Stimulated activated CD4-positive, alpha-beta T cell treated with anti-CD3 and anti-CD28 coated beads, Interleukin-12 subunit alpha, Interleukin-12 subunit beta, amount 100 ng/mL, for 24 hours (primary cell): ENCODE data around the gene LAP3.
"Not testable (repeated sequence)": the region's sequence is repeated elsewhere in the genome, so short reads cannot be mapped to it uniquely, and the experiment has no call there.

Source experiments
- DNase-seq, 2 experiments: peaks; one replicate each; pipeline ENCODE4 v3.0.0-alpha.2; 2020; ENCODE audit warnings: low read depth in 2 of 2

Gene LAP3

DNA sequence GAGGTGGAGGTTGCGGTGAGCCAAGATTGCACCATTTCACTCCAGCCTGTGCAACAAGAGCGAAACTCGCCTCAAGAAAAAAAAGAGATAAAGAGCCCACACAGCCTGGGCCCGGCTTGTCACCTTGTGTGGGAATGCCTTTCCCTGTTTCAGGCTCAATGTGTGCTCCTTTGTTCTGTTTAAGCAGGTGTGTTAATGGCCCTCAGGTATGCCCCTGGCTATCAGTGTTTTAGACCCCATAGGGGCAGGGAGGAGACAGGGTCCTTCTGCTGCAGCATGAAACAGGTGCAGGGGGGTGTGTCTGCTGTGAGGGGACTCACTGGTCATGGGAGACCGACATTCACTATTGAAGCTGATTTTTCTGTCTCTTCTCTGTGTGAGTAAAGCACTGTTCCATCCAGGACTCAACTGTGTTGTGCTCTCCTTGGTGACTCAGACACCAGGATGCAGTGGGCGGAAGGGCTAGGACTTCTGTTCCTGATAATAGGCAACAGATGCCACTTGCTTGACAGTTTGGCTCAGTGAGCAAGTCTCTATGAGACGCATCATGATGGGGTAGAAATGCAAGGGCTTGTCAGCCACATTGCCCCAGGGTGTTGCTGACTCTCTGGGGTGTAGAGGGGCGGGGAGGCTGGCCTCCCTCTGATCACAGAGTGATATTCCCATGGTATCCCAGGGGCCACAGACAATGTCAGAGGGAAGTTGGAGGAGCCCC is 15.6 kb upstream of the LAP3 start:
- DNase-seq, result no peak

DNA sequence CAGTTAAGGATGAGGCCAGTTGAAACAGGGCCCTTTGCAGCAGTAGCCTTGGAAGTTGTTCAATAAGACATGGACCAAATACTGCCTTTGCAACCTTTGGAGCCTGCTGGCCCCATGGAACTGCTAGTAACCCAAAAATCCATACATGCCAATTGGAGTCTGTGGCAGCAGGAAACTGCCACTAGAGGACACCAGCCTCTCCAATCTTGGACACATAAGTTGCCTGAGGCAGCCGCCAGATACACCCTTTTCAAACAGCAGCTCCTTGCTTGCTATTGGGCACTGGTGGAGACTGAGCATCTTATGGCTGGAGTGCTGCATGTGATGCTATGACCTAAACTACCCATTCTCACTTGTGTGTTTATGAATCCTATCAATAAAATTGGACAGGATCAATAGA is 14.8 kb upstream of the LAP3 start:
- DNase-seq, result no peak

DNA sequence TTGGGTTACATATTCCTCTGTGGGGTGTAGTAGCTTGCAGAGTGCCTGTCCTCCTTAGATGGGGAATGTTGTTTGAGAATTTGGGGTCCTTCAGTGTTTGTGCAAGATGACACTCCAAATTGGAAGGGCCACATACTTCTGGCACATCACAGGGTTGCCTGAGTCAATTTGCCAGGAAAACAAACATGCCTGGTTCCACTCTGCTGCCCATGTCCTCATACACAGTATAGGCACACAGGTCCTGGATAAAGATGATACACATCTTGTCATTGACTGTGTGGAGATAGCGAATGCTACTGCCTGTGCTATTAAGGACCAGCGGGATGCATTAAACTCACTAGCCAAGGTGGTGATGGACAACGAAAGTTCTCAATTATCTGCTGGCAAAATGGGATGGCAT is 11.2 kb upstream of the LAP3 start:
- DNase-seq, result no peak

DNA sequence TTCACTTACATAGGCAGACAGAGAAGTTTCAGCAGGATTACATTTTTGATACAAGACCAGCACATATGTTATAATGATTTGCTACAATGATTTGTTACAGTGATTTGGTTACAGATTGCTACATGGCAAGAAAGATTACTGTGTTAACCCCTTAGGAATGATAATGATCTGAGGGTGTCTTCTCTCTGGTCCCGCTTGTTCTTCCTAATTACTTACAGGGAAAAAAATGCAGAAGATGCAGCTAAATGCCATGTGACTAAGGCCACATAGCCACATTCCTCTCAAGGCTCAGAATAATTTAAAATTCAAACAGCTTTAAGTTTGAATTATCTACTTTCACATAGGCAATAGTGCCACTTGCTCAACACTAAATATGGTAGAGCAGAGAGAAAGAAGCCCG is 9.7 kb upstream of the LAP3 start:
- no peak for DNase-seq

DNA sequence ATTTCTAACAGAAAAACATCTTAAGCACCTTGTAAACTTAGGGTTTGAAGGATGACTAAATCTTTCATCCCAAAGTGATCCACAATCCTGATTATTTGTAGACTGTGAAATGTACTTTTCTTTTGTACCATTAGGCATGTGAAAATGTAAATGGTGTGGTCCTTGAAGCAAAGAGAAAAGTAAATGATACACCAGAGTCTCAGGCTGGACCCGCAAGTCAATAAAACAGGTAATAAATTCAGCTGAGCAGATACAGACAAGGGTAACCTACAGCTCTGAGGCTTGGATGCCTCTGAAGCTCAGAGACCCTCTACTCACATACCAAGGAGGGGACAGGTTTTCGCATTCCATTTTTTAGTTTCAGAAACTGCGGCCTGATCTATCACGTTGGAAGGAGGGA is 2.8 kb upstream of the LAP3 start:
- DNase-seq, result no peak

DNA sequence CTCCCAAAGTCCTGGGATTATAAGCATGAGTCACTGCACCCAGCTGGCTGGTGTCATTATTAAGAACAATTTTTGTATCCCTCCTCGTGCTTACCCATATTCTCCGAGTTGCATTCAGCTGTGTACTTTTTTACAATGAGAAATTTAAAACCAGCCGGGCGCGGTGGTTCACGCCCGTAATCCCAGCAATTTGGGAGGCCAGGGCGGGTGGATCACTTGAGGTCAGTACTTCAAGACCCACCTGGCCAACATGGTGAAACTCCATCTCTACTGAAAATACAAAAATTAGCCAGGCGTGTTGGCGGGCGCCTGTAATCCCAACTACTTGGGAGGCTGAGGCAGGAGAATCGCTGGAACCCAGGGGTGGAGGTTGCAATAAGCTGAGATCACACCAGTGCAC is 1.8 kb upstream of the LAP3 start:
- not testable (repeated sequence) for DNase-seq

DNA sequence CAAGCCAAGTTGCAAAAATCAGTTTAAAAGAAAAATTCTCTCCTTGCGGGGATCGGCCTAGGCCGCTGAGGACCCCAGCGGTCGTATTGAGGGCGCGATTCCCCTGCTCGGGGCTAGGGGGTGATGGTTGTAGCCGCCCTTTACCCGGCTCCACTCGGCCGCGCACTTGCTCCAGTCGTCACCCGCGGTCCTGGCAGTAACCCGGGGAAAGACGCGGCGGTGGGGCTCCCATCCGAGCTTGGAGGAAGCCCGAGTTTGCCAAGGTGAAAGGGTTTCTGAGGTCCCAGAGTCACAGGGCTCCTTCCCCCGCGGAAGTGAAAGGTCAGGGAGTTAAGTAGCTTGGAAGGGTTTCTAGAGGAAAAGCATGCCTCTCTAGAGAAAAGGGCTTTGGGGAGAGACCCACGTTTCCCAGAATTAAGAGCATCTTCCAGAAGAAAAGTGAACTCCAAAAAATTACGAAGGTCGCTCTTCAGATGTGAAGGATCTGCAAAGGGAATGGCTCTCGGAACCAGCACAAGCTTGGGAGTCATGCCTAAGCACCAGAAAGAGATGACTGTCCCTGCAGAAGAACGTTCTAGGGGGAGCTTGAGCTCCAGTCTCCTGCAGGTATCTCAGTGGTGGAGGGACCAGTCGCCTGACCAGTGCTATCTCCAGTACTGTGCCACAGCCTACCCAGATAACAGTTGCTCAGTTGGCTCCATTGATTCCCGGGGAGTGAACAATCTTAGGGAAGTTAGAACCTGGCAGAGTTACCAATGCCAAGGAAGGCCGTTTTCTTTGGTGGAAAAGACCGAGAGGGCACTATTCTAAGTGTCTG is 875 bp downstream of the LAP3 start:
- DNase-seq, result peak; percentile 10 to 31

DNA sequence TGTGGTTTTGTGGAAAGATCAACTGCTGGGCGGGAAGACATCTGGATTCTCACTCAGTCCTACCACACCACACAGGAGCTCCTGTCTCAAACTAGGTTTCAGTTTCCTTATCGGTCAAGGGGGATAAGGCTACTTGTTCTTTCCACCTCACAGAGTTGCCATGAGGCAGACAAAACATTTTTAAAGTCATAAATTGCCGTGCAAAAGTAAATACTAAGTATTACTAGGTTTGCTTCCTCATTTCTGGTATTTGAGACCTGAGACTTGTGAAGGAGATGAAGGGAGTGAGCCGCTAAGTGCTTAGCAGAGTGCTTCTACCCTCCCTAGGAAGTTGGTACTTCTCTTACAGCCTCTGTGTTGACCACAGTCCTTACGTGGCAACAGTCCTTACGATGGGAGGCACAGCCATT is 1.5 kb downstream of the LAP3 start:
- DNase-seq, result no peak

DNA sequence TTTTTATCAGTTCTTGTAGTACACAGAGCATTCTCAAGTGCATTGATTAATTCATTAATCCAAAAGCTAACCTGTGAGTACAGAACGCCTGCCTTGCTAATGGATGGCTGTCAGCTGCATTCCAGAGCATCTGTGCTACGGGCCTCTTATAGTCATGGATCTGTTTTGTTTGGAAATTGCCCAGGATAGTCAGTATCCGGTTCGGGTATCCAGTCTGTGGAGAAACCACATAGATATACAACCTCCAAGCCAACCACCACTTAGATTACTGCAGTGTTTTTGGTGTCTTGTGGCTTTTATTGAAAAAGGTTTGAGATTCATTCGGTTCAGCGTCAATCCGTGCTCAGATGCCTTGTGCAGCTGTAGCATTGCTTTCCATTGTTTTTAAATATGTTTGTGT is 4.0 kb downstream of the LAP3 start:
- DNase-seq, result no peak

DNA sequence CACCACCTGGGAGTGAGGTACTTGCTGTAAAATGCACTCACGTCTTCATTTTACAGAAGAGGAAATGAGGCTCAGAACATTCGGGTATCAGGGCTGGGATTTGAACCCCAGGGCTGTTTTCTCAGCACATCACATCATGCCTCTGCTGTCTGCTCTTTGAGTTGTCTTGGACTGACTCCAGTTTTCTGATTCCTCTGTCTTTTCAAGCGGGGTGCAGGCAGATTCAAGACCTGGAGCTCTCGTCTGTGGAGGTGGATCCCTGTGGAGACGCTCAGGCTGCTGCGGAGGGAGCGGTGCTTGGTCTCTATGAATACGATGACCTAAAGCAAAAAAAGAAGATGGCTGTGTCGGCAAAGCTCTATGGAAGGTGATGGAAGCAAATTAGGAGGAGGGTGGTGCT is 6.3 kb downstream of the LAP3 start:
- no peak for DNase-seq

DNA sequence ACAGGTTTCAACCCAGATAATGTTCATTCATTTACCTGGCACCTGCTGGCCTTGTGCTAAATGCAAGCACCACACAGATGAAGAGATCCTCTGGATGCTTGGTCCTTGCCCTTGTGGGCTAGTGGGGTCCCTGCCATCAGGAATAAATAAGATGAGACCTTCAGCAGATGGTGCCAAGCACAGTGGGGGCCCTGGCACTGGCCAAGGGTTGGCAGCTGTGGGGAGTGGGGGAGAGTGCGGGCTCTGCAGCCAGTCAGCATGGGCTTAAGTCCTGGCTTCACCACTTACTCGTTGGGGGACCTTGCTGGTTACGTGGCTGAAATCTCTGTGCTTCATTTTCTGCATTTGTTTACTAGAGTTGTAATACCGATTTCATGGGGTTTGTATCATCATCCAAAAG is 6.9 kb downstream of the LAP3 start:
- DNase-seq, result no peak

DNA sequence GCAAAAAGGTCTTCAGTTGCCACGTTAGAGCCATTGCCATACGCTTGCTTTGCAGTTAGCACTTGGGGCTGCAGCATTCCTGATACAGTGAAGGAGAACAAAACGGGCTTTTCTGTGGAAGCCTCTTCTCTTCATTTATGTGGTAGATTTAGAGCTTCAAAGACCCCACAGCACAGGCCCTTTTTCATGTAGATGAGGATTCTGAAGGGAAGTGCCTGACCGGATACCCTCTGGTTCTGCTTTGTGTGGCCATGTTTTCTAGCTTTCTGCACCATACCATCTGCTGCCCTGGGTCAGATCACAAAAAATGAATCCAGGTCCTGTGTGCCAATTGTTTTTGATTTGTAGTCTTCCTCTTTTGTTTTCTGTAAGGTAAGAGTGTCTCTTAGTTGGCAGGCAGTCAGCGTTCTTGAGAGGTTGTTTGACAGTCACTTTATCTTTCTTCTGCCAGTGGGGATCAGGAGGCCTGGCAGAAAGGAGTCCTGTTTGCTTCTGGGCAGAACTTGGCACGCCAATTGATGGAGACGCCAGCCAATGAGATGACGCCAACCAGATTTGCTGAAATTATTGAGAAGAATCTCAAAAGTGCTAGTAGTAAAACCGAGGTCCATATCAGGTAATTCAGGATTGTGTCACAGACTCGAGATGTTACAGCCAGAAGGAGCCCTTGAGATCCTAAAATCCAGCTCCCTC is 7.7 kb downstream of the LAP3 start:
- DNase-seq, result no peak

DNA sequence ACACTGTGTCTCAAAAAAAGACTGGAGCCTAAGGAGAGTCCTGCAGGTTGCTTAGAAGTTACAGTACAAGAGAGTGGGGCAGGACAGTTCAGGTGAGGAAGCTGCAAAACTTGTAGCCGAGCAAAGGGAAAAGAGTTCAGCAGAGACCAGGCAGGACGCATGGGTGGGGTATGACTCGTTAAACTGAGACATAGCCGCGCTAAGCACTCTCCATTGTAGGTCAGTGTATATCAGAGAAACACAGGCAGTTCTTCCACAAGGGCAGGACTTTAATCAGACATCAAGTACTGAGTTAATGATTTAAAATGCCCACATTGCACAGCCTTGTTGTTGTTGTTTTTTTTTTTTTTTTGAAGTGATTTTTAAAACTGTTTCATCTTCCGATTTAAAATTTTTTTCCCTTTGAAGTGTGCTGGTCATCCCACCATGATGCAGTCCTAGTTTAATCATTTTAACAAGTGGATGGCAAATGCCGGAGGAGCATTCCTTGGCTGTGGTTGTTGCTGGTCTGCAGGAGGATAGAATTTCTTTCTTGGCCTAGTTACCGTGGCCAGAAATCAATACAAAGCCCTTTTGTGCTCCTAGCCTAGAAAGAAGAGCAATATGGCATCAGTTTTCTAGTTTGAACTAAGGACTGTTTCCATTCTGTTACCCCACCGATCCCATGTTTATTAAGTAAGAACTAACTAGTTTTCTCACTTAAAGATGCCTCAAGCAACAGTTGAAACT is 10.3 kb downstream of the LAP3 start:
- DNase-seq, result no peak

DNA sequence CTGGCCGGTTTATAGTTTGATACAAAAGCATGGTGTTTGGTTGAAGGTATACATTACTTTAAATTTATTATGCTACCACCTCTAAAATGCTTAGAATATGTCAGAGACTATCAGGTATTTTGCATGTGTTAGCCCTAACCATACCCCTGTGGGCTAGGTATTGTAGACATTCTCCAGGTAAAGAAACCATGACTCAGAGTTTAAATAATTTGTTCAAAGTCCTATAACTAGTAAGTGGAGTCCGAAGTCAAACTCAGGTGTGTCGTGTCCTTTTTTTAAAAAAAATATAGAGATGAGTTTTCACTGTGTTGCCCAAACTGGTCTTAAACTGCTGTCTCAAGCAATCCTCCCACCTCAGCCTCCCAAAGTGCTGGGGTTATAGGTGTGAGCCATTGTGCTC is 12.4 kb downstream of the LAP3 start:
- no peak for DNase-seq

DNA sequence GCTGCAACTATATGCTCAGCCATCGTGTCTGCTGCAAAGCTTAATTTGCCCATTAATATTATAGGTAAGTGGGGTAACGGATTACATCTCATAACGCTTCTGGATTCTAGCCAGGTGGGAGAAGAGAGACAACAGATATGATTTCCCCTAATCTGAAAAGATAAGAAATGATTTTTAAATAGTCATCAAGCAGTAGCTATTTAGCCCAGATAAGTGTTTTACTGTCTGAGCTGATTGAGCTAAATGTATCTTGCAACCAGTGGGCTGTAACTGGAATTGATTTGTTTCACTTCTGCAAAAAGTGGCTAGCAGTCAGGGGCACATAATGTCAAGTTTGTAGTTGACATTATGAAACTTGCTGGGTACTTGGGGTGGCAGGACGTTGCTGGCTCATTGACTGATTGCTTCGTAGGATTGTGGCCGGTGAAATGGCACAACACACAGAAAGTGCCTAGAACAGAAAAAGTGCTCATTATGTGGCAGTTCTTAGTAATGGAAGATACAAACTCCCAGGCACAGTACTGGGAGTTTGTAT is 18.5 kb downstream of the LAP3 start:
- DNase-seq, result no peak

DNA sequence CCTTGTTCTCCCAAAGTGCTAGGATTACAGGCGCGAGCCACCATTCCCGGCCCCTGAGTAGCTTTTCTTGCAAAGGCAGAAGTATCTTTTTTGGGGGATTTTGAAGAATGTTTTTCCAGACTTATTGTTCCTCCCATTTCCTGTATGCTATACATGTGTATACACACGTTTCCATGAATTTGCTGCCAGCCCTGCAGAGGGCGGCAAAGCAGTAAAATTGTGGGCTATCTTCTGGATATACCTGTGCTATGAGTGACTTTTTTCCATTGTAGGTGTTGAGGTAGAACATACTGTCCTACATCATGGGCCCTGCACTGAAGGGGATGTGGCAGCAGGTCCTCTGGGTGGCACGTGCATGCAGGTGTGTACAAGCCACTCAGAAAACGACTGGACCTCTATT is 20.5 kb downstream of the LAP3 start:
- DNase-seq, result no peak

DNA sequence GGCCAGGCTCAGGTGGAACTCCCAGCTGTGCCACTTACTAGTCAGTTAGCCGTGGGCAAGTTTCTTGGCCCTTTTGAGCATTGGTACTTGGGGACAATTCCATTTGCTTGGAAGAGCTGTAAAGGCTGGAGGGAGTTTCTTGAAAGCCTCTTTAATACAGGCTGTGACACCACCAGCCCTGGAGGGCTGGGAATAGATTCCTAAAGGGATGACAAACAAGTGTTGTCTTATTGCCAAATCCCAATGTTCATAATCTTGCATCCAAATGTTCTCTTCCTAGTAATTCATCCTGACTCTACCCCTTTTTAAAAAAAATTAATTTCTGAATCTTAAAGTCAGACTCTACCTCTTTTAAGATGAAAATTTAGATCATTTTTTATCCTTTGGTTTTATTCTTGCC is 22.8 kb downstream of the LAP3 start:
- no peak for DNase-seq

DNA sequence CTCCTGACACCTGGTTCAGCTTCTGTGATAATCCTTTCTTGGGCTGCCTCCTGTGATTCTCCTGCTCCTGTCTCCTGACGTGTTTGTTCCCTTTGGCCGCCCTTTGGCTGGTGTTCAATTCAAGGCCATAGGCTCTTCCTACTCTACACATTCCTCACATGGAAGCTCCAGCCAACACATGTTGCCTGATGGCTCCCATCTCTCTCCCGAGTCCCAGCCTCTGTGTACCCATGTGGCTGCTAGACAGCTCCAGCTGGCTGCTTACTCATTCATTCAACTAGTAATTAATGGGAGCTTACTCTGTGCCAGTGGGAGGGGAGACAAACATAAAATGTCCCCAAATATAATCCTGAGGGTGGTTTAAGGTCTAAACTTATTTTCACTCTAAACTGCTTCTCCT is 28.2 kb downstream of the LAP3 start:
- DNase-seq, result no peak

DNA sequence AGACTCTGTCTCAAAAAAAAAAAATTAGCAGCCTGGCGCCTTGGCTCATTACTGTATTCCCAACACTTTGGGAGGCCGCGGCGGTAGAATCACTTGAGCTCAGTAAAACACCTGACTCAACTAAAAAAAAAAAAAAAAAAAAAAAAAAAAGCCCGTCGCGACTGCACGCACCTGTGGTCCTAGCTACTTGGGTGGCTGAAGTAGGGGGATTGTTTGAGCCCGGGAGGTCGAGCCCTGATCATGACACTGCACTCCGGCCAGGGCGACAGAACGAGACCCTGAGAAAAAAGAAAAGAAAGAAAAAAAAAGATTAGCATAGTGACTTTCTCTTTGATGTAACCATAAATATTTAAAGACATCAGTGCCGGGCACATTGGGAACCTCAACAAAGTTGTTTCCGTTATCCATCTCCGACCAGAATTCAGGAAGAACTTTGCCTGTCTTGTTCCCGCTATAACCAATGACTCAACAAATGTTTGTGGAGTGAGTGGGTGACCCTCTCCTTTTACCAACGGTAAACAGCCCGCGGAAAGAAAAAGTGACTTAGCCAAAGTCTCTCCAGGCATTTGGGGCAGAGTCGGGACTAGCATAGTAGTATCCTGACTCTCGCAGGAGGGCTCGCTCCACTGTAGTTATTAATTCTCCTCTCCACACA is 36.9 kb downstream of the LAP3 start:
- DNase-seq, result no peak

DNA sequence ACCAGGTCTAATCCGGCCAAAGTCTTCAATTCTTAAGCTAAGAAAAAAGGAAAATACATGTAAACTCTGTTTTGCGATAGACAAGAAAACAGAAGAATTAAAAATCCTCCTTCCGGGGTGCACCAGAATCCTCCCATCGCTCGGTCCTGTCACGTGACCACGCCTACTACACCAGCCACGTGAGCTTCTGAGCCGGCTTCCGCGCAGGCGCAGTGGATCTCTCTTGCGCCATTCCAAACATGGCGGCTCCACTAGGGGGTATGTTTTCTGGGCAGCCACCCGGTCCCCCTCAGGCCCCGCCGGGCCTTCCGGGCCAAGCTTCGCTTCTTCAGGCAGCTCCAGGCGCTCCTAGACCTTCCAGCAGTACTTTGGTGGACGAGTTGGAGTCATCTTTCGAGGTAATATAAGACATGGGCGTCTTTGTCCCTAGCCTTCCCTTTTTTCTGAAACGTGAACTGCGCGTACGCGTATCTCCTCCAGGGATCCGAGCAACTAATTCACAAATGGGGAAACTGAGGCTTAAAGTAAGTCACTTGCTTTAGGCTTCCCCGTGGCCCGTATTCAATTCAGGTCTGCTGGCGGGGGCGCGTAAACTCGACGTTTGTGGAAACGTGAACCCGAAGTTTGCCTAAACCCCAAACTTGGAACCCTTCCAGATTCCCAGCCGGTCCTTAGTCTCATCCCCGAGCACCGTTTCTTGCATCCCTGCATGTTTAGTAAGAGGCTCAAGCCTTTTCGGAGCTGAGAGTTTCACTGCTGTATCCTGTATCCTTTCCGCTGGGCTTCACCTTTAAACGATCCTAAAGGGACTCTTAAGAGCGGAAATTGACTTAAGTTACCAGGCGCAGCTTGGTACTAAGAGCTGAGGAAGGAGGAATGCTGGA is 37.7 kb downstream of the LAP3 start, which contains the start of gene MED28:
Gene MED28, plus strand, starts transcription at position 226 of the 884 bp plus-strand sequence. Its CDS starts 14 bp downstream, at position 240.
- DNase-seq, result peak; percentile 86 to 91
